Peyer's patch (tissue), 4 donors: ENCODE results near the gene QSER1. TPM values are rescaled to one million over a fixed set of nuclear protein-coding genes. Genes with fewer than 3 reads are reported as not detected.

Experiments
- DNase-seq, 3 donors: peaks; one replicate each; pipeline ENCODE4 v3.0.0-alpha.2; 2017 to 2019
- H3K27ac ChIP-seq, 4 donors: fragments of 200-600 bp; sonication (generic); one replicate each; pipeline ENCODE4 v1.5.1; 2016 to 2019
- H3K27me3 ChIP-seq, 2 donors: fragments of 200-600 bp; sonication (generic); one replicate each; pipeline ENCODE4 v1.5.1; 2019
- H3K36me3 ChIP-seq, 3 donors: fragments of 200-600 bp; sonication (generic); one replicate each; pipeline ENCODE4 v1.5.1; 2016 to 2019
- H3K4me1 ChIP-seq, 4 donors: fragments of 200-600 bp; sonication (generic); one replicate each; pipeline ENCODE4 v1.5.1; 2016 to 2019
- H3K4me3 ChIP-seq, 4 donors: fragments of 200-600 bp; sonication (generic); 1 replicate in 3 of 4; 2 replicates in 1 of 4; pipeline ENCODE4 v1.5.1; 2016 to 2019; ENCODE audit warnings: mild to moderate bottlenecking in 1 of 4
- H3K9me3 ChIP-seq, 4 donors: fragments of 200-600 bp; sonication (generic); one replicate each; pipeline ENCODE4 v1.5.1; 2016 to 2019; ENCODE audit warnings: mild to moderate bottlenecking in 1 of 4
- POLR2A ChIP-seq, 2 donors: fragments of 450-650 bp; IDR thresholded peaks; one replicate each; pipeline ENCODE4 v1.5.1; 2017; ENCODE audit warnings: antibody characterized with exemption in 2 of 2, mild to moderate bottlenecking in 2 of 2, moderate library complexity in 2 of 2
- total RNA-seq, 4 donors: library from RNA; depleted of rRNA; stranded (reverse); fragments of >200 nt; gene quantifications; one replicate each; pipeline ENCODE4 v1.1.0, GENCODE V29; 2016
- TF ChIP-seq, protein P1 (sequence below), 6 experiments: fragments of 450-650 bp in 4 of 6; fragments of 200-600 bp in 2 of 6; sonication (generic) in 1 of 6; IDR thresholded peaks; one replicate each; pipeline ENCODE4 v1.5.1; 2017 to 2019; ENCODE audit warnings: antibody characterized with exemption in 6 of 6, mild to moderate bottlenecking in 3 of 6, moderate library complexity in 1 of 6

QSER1 gene
- 100 to 1,000 TPM in 1 of 4 donors, 10 to 100 TPM in 3; 17.7 to 111 (median 21.9) TPM for total RNA-seq

- Histone ChIP-seq H3K36me3 (no peaks in the 10 kb centered on the region), H3K27me3 (no peaks in the 10 kb centered on the region), H3K4me3 (peak within 1 kb of the TSS; percentile 77 to 96 (median 84)), H3K9me3 (no peaks in the 10 kb centered on the region), H3K27ac (peak within 1 kb of the TSS; percentile 82 to 93 (median 88)), H3K4me1 (peaks cover 0 to 8% (median 3%) of the 10 kb centered on the region in 4 donors)
- peak; percentile 75 to 85 (median 83) for DNase-seq
- peak; percentile 49 to 57 for TF ChIP-seq POLR2A (IDR thresholded peaks at IDR 0.05)
- TF ChIP-seq, protein P1, sequence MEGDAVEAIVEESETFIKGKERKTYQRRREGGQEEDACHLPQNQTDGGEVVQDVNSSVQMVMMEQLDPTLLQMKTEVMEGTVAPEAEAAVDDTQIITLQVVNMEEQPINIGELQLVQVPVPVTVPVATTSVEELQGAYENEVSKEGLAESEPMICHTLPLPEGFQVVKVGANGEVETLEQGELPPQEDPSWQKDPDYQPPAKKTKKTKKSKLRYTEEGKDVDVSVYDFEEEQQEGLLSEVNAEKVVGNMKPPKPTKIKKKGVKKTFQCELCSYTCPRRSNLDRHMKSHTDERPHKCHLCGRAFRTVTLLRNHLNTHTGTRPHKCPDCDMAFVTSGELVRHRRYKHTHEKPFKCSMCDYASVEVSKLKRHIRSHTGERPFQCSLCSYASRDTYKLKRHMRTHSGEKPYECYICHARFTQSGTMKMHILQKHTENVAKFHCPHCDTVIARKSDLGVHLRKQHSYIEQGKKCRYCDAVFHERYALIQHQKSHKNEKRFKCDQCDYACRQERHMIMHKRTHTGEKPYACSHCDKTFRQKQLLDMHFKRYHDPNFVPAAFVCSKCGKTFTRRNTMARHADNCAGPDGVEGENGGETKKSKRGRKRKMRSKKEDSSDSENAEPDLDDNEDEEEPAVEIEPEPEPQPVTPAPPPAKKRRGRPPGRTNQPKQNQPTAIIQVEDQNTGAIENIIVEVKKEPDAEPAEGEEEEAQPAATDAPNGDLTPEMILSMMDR (IDR thresholded peaks at IDR 0.05), result no peak
These were observed at the start of gene QSER1 for GRCh38 chr11:32892355-32893092. Gene QSER1 (plus strand): TSS chr11:32892811. CDS start chr11:32893126, 315 bp downstream.

DNA sequence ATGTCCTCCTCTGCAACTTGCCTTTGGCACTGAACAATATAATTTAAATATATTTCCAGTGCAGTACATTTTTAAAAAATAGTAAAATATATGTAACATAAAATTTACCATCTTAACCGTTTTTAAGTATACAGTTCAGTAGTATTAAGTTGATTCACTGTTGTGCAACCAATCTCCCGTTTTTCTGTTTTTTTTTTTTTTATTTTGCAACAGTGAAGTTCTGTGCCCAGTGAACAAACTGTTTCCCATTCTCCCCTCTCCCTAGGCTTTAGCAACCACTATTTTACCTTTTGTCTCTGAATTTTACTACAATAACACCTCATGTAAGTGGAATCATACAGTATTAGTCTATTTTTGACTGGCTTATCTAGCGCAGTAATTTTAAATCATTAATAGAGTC is 49.1 kb upstream of the QSER1 start:
- Histone ChIP-seq H3K4me1 (no peaks in the 10 kb centered on the region), H3K27ac (no peak overlapping the region), H3K36me3 (no peaks in the 10 kb centered on the region), H3K4me3 (no peak overlapping the region), H3K9me3 (no peaks in the 10 kb centered on the region), H3K27me3 (no peaks in the 10 kb centered on the region)
- no peak for DNase-seq
- TF ChIP-seq, protein P1 (IDR thresholded peaks at IDR 0.05), result no peak
- TF ChIP-seq POLR2A (IDR thresholded peaks at IDR 0.05), result no peak

GRCh38 chr11:32847511-32847910 is 45.1 kb upstream of the QSER1 start:
- no peak for DNase-seq
- Histone ChIP-seq H3K4me1 (no peaks in the 10 kb centered on the region), H3K36me3 (no peaks in the 10 kb centered on the region), H3K27ac (no peak overlapping the region), H3K9me3 (no peaks in the 10 kb centered on the region), H3K27me3 (no peaks in the 10 kb centered on the region), H3K4me3 (no peak overlapping the region)
- TF ChIP-seq, protein P1 (IDR thresholded peaks at IDR 0.05), result no peak
- TF ChIP-seq POLR2A (IDR thresholded peaks at IDR 0.05), result no peak

- Histone ChIP-seq H3K4me3 (no peak overlapping the region), H3K9me3 (no peaks in the 10 kb centered on the region), H3K27me3 (no peaks in the 10 kb centered on the region), H3K36me3 (no peaks in the 10 kb centered on the region), H3K4me1 (no peaks in the 10 kb centered on the region), H3K27ac (no peak overlapping the region)
- DNase-seq, result no peak
- TF ChIP-seq POLR2A (IDR thresholded peaks at IDR 0.05), result no peak
- TF ChIP-seq, protein P1 (IDR thresholded peaks at IDR 0.05), result no peak
These were observed 42.9 kb upstream of the QSER1 start for GRCh38 chr11:32849761-32850160.

DNA sequence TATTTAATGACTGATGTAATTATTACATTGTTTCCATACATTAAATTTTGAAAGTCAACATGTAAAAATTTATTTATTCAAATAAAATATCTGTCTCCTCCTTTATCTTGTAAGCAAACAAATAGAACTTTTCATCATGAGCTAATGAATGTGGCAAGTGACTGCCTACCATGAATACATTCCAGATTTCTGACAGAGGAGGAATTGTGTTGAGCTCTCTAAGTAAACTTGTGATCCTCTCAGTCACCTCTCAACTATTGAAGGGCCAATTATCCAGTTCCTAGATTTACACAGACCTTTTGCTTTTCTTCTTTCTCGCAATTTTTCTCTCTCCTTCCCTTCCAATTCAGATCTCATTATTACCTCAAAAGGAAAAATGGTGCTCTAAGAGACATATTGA is 41.4 kb upstream of the QSER1 start:
- Histone ChIP-seq H3K4me3 (no peak overlapping the region), H3K36me3 (no peaks in the 10 kb centered on the region), H3K4me1 (no peaks in the 10 kb centered on the region), H3K27ac (no peak overlapping the region), H3K27me3 (no peaks in the 10 kb centered on the region), H3K9me3 (no peaks in the 10 kb centered on the region)
- no peak for DNase-seq
- TF ChIP-seq, protein P1 (IDR thresholded peaks at IDR 0.05), result no peak
- no peak for TF ChIP-seq POLR2A (IDR thresholded peaks at IDR 0.05)
